Adipose tissue (tissue), 3 donors: Measurements from ENCODE around the gene FGF14. TPM values are rescaled to one million over a fixed set of nuclear protein-coding genes. Genes with fewer than 3 reads are reported as not detected.

Experiments
- polyA plus RNA-seq, 3 donors: library from polyadenylated mRNA; stranded (reverse); fragments of 200-250 nt; gene quantifications; one replicate each; pipeline ENCODE4 v1.2.3, GENCODE V29; 2013
- donor health status: healthy with polysubstance abuse.
- donor health status: Bipolar disorder and iron deficiency.
- donor health status: healthy.

Gene FGF14
- polyA plus RNA-seq, 3 donors: 0.39 to 0.56 (median 0.44) TPM

Other genes with a start within 250 kb of the FGF14 start
- gene TPP2, start 194.9 kb upstream of the FGF14 start, polyA plus RNA-seq: 10 to 100 TPM; 13.1 to 18.9 (median 16.1) TPM